ENCODE results near the gene CCNB2. TPM values are rescaled to one million over a fixed set of nuclear protein-coding genes. Genes with fewer than 3 reads are reported as not detected.

Gene CCNB2
- total and polyA plus RNA-seq, 4 donors: 1.5 to 5.1 (median 2.2) TPM

GRCh38 chr15:59165726-59166125 is 60.8 kb downstream of the CCNB2 start:
- no peak for DNase-seq
- no peak overlapping the region for H3K4me3 ChIP-seq
- no peak overlapping the region for H3K27ac ChIP-seq (ENCODE audit: low read depth in 1 of 2, low read length in 1 of 2)
- ATAC-seq (ENCODE audit: insufficient read depth, low FRiP score): no peak
- no peak for TF ChIP-seq CTCF (IDR thresholded peaks at IDR 0.05; ENCODE audit: control extremely low read depth, extremely low read depth)
- peaks cover 0 to 4% (median 0%) of the 10 kb centered on the region in 5 donors for H3K4me1 ChIP-seq (ENCODE audit: control insufficient read depth in 5 of 5, insufficient read depth in 5 of 5, low read length in 5 of 5)
- no peaks in the 10 kb centered on the region for H3K27me3 ChIP-seq (ENCODE audit: control insufficient read depth in 3 of 3, insufficient read depth in 3 of 3, low read length in 2 of 3)
- no peaks in the 10 kb centered on the region for H3K9me3 ChIP-seq (ENCODE audit: control insufficient read depth in 4 of 4, insufficient read depth in 3 of 4, low read length in 3 of 4)
- H3K36me3 ChIP-seq (ENCODE audit: control insufficient read depth in 4 of 4, insufficient read depth in 4 of 4, low read length in 4 of 4): peaks cover 0 to 7% (median 4%) of the 10 kb centered on the region in 4 donors
- WGBS, 2 donors: 79 to 85% methylated on average over 3 of the region's 3 CpGs
- H3K9ac ChIP-seq (ENCODE audit: insufficient read depth in 1 of 2, low read length in 2 of 2): no peak overlapping the region

GRCh38 chr15:59166166-59166565 is 61.2 kb downstream of the CCNB2 start:
- WGBS, 2 donors: 59% methylated on average over 4 of the region's 4 CpGs
- Histone ChIP-seq H3K4me1 (ENCODE audit: control insufficient read depth in 5 of 5, insufficient read depth in 5 of 5, low read length in 5 of 5) (peaks cover 0 to 4% (median 0%) of the 10 kb centered on the region in 5 donors), H3K27ac (ENCODE audit: low read depth in 1 of 2, low read length in 1 of 2) (no peak overlapping the region)

GRCh38 chr15:59166601-59167265 is 61.8 kb downstream of the CCNB2 start:
- H3K36me3 ChIP-seq (ENCODE audit: control insufficient read depth in 4 of 4, insufficient read depth in 4 of 4, low read length in 4 of 4): peaks cover 0 to 11% (median 4%) of the 10 kb centered on the region in 4 donors
- WGBS, 2 donors: 64 to 80% methylated on average over 11 of the region's 11 CpGs
- no peaks in the 10 kb centered on the region for H3K27me3 ChIP-seq (ENCODE audit: control insufficient read depth in 3 of 3, insufficient read depth in 3 of 3, low read length in 2 of 3)
- H3K27ac ChIP-seq (ENCODE audit: low read depth in 1 of 2, low read length in 1 of 2): peak overlapping the region in 1 of 2 donors; percentile 82
- DNase-seq (no peak), ATAC-seq (ENCODE audit: insufficient read depth, low FRiP score) (no peak)
- peaks cover 0 to 4% (median 0%) of the 10 kb centered on the region in 5 donors for H3K4me1 ChIP-seq (ENCODE audit: control insufficient read depth in 5 of 5, insufficient read depth in 5 of 5, low read length in 5 of 5)
- H3K4me3 ChIP-seq: no peak overlapping the region
- TF ChIP-seq CTCF (IDR thresholded peaks at IDR 0.05; ENCODE audit: control extremely low read depth, extremely low read depth): no peak
- H3K9me3 ChIP-seq (ENCODE audit: control insufficient read depth in 4 of 4, insufficient read depth in 3 of 4, low read length in 3 of 4): no peaks in the 10 kb centered on the region
- H3K9ac ChIP-seq (ENCODE audit: insufficient read depth in 1 of 2, low read length in 2 of 2): no peak overlapping the region

More at GRCh38 chr15:59166166-59166565, 61.2 kb downstream of the CCNB2 start:
- peaks cover 0 to 7% (median 2%) of the 10 kb centered on the region in 4 donors for H3K36me3 ChIP-seq (ENCODE audit: control insufficient read depth in 4 of 4, insufficient read depth in 4 of 4, low read length in 4 of 4)
- TF ChIP-seq CTCF (IDR thresholded peaks at IDR 0.05; ENCODE audit: control extremely low read depth, extremely low read depth): no peak
- no peak overlapping the region for H3K9ac ChIP-seq (ENCODE audit: insufficient read depth in 1 of 2, low read length in 2 of 2)
- H3K9me3 ChIP-seq (ENCODE audit: control insufficient read depth in 4 of 4, insufficient read depth in 3 of 4, low read length in 3 of 4): no peaks in the 10 kb centered on the region
- DNase-seq: no peak
- ATAC-seq (ENCODE audit: insufficient read depth, low FRiP score): no peak
- H3K4me3 ChIP-seq: no peak overlapping the region
- no peaks in the 10 kb centered on the region for H3K27me3 ChIP-seq (ENCODE audit: control insufficient read depth in 3 of 3, insufficient read depth in 3 of 3, low read length in 2 of 3)
